SKM-1 treated with dmso at 0.1 percent for 144 hours (cell line): ENCODE measurements around the gene TXNRD2.
A peak's percentile ranks its signal among the peaks of the same experiment; 100 is the strongest.

ENCODE experiments used
- DNase-seq: peaks from one replicate; lab custom pipeline; 2025; ENCODE audit not compliant: unreplicated experiment; lab: John Stamatoyannopoulos, UW

The TXNRD2 gene

GRCh38 chr22:19905347-19906276 lies 36.0 kb downstream of the TXNRD2 start:
- DNase-seq: no peak

GRCh38 chr22:19904935-19905334 lies 36.7 kb downstream of the TXNRD2 start:
- no peak for DNase-seq

- DNase-seq: no peak
Measured at GRCh38 chr22:19904174-19904856, 37.3 kb downstream of the TXNRD2 start.

- DNase-seq: no peak
Measured at GRCh38 chr22:19903513-19903912, 38.1 kb downstream of the TXNRD2 start.

- DNase-seq: no peak
Measured at GRCh38 chr22:19903031-19903430, 38.6 kb downstream of the TXNRD2 start.

GRCh38 chr22:19902245-19902715 lies 39.3 kb downstream of the TXNRD2 start:
- no peak for DNase-seq

- DNase-seq: no peak
Measured at GRCh38 chr22:19901577-19902244, 39.9 kb downstream of the TXNRD2 start.

GRCh38 chr22:19900707-19901436 lies 40.7 kb downstream of the TXNRD2 start:
- DNase-seq: no peak

GRCh38 chr22:19898831-19899567 lies 42.6 kb downstream of the TXNRD2 start:
- no peak for DNase-seq

- DNase-seq: no peak
Measured at GRCh38 chr22:19898145-19898544, 43.5 kb downstream of the TXNRD2 start.

- no peak for DNase-seq
Measured at GRCh38 chr22:19897726-19898125, 43.9 kb downstream of the TXNRD2 start.

GRCh38 chr22:19896665-19897355 lies 44.8 kb downstream of the TXNRD2 start:
- DNase-seq: no peak

GRCh38 chr22:19895160-19895849 lies 46.3 kb downstream of the TXNRD2 start:
- no peak for DNase-seq

- DNase-seq: no peak
Measured at GRCh38 chr22:19893363-19893762, 48.3 kb downstream of the TXNRD2 start.

GRCh38 chr22:19892925-19893324 lies 48.7 kb downstream of the TXNRD2 start:
- no peak for DNase-seq

- DNase-seq: no peak
Measured at GRCh38 chr22:19892257-19892879, 49.2 kb downstream of the TXNRD2 start.

GRCh38 chr22:19891317-19892256 lies 50.0 kb downstream of the TXNRD2 start:
- peak; percentile 31 for DNase-seq
